NCI-H748 (cell line): ENCODE data around the gene KANSL3.
A peak's percentile ranks its signal among the peaks of the same experiment; 100 is the strongest.
"Not testable (repeated sequence)": the region's sequence is repeated elsewhere in the genome, so short reads cannot be mapped to it uniquely, and the experiment has no call there.

Experiments used
- DNase-seq: peaks from one replicate; lab custom pipeline; 2025; ENCODE audit not compliant: unreplicated experiment; lab: John Stamatoyannopoulos, UW

The KANSL3 gene

GRCh38 chr2:96655526-96655925, 17.4 kb upstream of the KANSL3 start:
- DNase-seq, result no peak

DNA sequence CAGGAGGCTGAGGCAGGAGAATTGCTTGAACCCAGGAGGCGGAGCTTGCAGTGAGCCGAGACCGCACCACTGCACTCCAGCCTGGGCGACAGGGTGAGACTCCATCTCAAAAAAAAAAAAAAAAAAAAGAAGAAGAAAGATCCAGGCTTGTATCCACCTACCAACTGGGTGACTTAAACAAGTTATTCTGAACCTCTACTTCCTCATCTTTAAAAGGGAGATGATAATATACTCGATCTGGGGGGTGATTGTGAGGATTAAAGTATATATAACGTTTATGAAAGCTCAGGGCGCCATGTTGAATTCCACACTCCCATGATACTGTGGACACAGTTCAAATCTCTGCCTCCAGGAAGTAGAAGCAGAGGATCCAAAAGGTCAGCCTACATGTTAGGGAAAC, 16.7 kb upstream of the KANSL3 start:
- not testable (repeated sequence) for DNase-seq

DNA sequence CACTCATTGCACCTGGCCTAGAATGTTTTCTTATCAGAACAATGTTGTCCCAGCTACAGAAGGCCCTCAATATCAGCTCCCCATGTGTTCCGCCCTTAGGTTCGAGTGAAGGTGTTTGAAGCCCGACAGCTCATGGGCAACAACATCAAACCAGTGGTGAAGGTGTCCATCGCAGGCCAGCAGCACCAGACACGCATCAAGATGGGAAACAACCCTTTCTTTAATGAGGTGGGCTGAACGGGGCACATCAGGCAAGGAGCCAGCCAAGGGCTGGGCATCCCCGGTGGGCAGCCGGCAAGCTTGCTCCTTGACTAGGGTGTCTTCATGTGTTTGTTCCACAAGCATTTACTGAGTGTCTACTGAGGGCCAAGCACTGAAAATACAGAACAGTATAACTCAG, 13.7 kb upstream of the KANSL3 start:
- DNase-seq, result no peak

DNA sequence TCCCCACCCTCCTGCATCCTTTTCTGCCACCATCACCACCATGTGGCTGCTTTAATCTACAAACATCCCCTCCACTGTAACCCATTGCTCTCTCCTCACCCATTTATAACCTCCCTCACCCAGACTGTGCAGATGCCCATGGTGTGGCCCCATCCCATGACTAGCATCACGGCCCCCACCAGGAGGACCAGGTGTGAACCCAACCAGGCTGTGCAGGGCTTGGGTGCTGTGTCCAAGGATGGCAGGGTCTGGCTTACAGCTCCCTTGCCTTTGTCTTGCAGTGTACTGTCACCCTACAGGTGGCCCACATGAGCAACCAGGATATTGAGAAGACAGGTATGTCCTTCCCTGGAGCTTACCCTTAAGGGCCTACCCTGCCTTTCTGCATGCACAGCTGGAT, 11.2 kb upstream of the KANSL3 start:
- DNase-seq, result no peak

GRCh38 chr2:96648306-96648930, 10.3 kb upstream of the KANSL3 start:
- no peak for DNase-seq

DNA sequence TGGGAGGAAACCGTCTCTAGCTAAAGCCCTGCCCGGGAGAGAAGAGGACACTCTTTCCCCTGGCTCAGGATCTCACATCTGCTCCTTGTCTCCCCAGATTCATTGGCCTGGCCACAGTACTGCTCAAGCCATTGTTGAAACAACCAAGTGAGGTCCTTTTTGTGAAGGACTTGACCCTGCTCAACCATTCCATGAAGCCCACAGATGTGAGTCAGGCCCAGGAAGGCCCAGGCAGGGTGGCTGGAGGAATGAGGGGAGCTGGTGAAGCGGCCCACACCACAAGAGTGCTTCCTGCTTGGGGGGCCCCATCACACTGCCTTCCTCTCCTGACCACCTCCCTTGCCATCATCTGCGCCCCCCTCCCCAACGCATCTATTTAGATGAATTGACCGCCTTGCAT, 9.6 kb upstream of the KANSL3 start:
- no peak for DNase-seq

DNA sequence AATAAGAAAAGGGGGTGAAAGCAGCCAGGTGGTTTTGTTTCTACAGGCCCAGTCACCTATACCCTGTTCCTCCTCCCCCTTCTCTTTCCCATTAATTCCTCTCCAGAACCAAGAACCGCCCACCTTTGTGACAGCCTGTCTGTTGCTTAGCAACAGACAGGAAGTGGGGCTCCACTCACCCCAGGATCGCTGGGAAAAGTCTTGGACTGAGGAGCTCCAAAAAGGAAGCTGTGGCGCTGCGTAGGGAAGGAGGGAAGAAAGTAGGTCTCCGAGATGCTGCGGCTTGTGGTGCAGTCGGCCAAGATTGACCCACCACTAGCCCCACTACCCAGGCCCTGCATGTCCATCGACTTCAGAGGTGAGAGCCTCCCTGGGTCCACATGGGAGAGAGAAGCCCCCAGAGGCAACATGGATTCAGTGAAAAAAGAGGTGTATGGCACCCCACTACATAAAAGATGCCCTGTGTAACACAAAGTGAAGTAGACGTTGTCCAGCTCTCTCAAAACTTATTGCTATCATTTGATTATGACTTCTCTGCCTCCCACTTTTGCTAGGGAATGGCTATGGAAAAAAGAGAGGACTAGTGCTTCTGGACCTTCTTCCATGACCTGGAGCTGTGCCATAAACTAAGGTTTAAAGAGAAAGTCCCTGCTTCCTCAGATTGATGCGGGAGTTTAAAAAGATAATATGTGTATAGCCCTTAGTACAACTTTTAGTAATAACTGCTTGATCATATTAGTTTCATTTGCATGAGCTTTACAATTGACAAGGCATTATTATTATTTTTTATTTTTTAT, 4.7 kb upstream of the KANSL3 start, which contains the start of gene FER1L5:
Gene FER1L5 (plus strand): TSS at position 201 of the 797 bp plus-strand sequence. CDS start 73 bp downstream, at position 274.
- DNase-seq, result peak; percentile 25

DNA sequence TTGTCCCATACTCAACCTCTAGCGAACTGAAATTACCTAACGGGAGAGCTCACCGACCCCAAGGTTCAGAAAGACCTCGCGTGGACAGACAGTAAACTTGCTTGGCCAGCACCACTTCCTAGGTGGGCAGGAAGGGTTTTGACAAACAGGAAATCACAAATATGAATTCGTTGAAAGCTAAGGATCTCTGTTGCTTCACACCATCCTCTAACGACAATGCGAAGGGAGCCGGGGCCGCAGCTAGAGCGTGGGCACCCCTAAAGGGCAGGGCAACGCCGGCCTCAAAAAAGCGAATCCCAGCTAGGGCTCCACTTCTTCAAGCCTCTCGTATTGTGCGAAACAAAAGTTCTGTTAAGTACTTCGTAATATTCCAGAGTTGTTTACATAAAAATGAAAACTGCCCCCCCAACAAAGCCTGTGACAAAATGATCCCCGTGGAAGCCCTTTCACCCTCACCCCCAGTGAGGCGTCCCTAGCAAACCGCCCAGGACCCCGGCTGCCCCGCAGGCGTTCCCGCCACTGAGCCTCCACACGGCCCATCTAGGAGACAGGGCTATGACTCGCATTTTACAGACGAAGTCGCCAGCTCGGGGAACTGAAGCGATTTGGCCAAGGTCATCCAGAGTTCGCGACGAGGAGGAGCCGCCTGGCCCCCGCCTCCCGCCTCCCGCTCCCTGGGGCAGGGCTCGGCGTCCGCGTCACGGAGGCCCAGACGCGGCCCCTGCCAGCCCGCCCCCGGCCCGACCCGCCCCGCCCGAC, 548 bp downstream of the KANSL3 start:
- peak; percentile 58 for DNase-seq

- no peak for DNase-seq
These were observed 1.5 kb downstream of the KANSL3 start for GRCh38 chr2:96636551-96637171.

GRCh38 chr2:96633641-96634040, 4.5 kb downstream of the KANSL3 start:
- DNase-seq, result no peak

DNA sequence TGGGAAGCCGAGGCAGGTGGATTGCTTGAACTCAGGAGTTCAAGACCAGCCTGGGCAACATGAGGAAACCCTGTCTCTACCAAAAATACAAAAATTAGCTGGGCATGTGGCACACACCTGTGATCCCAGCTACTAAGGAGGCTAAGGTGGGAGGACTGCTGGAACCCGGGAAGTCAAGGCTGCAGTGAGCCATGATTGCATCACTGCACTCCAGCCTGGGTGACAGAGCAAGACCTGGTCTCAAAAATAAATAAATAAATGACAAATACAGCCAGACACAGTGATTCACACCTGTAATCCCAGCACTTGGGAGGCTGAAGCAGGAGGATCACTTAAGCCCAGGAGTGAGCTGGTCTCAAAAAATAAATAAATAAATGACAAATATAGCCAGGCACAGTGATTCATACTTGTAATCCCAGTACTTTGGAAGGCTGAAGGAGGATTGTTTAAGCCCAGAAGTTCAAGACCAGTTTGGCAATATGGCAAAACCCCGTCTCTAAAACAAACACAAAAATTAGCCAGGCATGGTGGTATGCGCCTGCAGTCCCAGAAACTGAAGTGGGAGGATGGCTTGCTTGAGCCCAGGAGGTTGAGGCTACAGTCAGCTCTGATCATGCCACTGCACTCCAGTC, 6.2 kb downstream of the KANSL3 start:
- DNase-seq, result no peak

DNA sequence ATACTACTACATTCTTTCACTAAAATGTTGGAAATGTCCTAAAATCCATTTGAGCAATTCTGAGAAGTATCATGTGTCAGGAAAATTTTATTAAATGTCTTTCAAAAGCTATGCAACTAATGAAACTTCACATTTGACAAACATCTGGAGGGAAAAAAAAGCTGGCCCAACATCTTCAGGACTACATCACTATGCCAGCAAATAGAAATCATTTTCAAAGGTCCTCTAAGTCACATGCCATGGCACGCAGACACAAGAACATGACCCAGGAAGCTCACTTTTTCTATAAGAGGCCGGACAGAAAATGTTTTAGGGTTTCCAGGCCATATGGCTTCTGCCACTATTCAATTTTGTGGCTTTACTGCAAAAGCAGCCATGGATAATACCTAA, 11.6 kb downstream of the KANSL3 start:
- no peak for DNase-seq

DNA sequence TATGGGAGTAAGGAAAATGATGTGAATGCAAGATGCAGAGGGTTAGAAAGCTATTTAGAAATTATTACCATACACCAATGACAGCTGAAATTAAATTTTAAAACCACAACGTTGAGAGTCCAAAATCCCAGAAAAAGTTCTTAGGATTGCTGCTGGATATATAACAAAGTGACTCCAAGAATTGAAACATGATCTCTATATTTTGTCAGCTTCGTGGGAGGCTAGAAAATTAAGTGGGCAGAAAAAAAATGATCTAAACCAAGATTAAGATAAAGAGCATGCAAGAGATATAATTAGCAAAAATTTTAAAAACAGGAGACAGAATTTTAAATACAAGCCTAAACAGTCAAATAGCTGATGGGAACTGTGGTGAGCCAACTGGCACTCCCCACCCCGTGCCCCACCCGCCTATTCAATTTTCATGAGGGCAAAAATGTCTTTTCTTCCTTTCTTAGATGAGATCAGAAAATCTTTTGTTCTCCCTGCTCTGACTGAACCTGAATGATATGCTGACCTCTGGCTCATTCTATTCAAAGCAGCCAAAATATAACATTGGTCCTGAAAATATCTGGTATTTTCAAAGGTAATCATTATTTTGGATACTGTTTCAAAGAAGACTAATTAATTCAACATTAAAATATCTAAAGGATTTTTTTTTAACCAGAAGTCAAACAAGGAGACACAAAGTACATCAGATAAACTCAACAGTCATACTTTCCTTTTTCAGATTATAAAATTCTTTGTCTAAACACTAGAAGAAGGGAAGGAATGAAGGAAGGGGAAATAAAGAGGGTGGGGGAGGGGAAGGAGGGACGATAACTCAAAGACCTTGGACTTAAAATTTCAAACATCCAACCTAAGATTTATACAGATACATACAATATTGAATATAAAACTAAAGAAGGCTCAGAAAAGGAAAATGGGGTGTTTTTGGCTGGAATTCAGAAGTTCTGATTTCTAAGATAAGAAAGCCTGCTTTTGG, 12.2 kb downstream of the KANSL3 start:
- DNase-seq, result no peak

- DNase-seq, result no peak
These were observed 15.0 kb downstream of the KANSL3 start for GRCh38 chr2:96623116-96623515.

DNA sequence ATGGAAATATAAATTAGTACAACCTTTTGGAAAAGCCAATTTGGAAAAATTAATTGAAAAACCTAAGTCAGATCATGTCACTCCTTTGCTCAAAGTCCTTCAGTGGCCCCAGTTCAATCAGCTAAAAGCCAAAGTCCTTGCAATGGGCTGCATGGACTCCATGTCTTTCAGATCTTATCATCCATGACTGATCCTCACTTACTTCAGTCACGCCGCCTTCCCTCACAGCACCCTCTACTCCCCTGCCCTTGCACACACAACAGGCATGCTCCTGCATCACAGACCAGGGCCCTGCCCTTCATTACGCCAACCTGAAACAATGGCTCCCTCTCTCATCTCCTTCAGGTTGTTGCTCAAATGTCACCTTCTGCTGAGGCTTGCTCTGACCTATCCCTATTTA, 15.6 kb downstream of the KANSL3 start:
- no peak for DNase-seq

GRCh38 chr2:96618596-96619283, 19.4 kb downstream of the KANSL3 start:
- no peak for DNase-seq

DNA sequence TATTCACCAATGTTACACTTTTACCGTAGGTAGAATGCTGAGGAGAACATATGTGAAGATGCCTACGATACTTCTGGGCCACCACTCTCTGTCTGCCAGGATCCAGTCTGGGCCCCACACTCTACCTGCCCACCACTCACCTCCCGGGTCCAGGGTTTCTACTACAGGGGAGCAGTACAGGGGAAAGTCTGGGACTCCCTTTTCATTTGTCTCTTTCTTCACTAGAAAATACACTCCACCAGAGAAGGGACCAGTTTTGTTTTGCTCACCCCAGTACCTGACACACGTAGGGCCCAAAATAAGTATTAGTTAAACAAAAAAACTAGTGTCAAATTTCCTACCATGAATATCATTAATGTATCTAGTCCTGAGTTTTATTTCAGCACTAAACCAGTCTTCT, 21.1 kb downstream of the KANSL3 start:
- no peak for DNase-seq

DNA sequence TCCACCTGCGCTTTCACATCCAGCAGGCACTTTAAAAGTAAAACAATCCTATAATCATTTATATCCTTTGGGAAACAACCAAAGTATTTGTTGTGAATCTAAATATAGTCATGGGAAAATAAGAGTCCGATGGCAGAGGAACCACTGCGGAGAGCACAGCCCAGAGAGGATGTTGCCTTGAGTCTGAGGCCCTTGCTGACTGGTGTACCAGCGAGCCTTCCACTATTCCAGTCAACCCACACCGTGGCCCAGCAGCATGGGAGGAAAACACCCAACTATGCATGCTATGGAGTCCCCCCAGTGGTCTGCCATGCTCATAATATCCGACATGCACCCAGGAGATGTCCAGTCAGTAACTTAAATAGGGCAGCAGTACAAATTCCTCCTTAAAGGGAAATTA, 21.6 kb downstream of the KANSL3 start:
- no peak for DNase-seq

DNA sequence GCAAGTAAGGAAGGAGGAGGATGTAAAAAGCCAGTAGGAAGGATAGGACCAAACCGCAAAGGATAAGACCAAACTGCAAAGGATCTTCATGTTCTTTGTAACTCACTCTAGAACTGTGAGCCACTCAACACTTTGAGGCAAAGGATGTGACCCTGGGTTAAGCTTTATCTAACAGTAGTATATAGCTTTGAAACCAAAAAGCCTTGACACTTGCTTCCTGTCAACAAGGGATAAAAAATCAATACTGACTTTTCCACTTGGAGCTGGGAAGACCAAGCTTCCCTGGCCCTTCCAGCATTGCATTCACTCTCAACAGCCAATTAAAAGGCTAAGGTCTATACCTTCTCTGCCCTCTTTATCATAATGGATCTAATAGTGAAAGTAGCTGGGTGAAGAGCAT, 22.0 kb downstream of the KANSL3 start:
- DNase-seq, result no peak
